HG02981 (cell line): Measurements from ENCODE around the gene ZNF778.

Source experiments
- ATAC-seq: cut with Tn5 transposase; IDR thresholded peaks from one replicate; pipeline ENCODE4 v1.9.1; 2021; ENCODE audit warnings: mild to moderate bottlenecking, moderate library complexity; ENCODE audit not compliant: unreplicated experiment

Gene ZNF778

DNA sequence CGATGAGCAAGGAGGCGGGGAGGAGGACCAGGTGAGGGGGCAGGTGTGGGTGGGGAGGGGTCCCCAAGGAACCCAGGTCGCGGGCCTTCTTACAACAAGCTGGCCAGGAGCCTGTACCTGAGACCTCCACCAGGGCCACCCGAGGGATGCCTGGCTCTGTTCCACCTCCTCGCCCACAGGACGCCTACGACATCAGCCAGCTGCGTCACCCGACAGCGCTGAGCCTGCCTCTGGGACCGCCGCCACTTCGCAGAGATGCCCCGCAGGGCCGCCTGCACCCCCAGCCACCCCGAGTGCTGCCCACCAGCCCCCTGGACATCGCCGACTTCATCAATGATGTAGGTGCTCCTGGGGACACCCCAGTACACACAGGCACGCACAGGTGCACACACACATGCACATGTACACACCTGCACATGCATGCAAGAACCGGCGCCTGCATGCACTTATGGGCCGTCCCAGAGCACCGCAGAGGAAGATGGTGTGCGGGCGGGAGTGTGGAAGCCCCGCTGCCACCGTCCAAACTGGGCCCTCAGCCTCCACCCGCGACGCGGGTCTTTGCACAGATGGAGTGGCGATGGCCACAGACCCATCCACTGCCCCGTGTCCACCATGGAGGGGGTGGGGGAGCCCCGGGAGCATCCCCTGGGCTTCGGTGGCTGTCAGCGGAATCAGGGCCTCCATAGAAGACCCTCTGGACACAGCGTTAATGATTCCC is 23.8 kb upstream of the ZNF778 start:
- ATAC-seq = no peak

DNA sequence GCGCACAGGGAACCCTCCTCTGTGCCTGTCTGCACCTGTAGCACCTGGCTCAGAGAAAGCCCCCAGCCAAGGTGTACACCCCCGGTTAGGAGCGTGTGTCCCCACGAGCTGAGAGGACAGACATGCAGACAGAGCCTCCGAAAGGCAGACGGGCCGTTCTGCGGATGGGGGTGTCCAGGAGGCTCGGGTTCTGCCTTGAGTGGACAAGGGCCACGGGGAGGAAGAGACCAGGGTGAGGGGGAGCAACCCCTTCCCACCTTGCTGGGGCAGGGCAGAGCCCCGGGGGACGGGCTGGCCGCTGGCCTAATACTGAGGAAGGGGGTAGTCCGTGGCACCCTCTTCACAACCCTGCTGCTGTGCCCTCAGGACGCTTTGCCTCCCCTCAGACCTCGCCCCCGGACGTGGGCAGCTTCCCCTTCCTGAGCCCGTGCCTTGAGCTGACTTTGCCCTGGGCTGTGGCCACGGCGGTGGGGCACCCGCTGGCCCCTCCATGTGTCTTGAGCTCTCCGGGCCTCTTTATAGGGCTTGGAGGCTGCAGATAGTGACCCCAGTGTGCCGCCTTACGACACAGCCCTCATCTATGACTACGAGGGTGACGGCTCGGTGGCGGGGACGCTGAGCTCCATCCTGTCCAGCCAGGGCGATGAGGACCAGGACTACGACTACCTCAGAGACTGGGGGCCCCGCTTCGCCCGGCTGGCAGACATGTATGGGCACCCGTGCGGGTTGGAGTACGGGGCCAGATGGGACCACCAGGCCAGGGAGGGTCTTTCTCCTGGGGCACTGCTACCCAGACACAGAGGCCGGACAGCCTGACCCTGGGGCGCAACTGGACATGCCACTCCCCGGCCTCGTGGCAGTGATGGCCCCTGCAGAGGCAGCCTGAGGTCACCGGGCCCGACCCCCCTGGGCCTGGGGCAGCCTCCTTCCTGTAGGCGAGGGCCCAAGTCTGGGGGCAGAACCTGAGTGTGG is 22.9 kb upstream of the ZNF778 start:
- ATAC-seq = no peak

DNA sequence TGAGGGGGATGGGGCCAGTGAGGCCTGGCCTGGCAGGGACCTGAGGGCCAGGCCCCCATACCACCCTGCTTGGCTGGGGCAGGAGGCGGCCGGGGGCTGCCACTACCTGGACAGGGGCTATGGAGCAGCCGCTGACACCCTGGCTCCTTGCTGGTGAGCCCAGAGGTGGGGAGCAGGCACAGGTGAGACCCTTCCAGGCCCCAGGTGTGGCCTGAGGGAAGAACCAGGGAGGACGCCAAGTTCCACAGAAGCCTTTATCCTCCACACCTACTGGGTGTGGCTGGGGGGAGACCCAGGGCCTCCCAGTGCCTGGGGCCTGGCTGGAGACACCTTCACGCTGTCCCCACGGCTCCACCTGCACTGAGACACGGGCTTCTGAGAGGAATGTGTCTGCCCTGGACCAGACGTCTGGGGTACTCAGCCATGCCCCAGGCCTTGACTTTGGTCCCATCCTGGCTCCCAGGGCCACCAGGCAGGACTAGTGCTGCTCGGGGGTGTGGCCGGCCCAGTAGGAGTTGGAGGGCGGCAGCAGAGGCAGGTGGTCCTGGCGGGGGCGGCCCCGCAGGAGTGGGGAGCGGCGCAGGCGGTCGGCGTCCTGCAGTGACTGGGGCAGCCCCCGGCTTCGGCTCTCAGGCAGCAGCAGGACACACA is 21.9 kb upstream of the ZNF778 start:
- ATAC-seq = no peak

DNA sequence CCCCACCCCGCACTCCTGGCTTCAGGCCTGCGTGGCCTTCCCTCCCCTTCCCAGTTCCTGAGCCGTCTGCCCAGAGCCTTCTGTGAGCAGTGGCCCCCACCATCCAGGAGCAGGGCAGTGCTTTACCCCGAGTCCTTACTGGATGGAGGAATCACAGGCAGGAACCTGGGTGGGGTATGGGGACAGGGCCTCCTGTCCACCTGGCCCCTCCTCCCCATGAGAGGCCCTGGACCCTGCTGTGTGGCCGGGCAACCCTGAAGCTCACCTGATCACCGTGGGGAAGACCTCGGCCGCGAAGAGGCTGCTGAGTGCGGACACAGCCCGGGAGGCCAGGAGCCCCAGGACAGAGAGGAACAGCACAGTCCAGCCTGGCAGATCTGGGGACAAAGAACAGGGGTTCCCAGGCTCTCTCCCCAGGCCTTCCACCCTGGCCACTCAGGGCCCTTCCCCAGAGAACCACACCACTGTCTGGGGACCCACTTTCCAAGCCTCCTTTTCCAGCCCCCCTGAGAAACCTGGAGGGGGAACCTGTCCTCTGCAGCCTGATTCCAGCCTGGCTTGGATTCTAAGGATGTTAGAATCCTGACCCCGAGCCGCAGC is 20.4 kb upstream of the ZNF778 start:
- ATAC-seq = no peak

DNA sequence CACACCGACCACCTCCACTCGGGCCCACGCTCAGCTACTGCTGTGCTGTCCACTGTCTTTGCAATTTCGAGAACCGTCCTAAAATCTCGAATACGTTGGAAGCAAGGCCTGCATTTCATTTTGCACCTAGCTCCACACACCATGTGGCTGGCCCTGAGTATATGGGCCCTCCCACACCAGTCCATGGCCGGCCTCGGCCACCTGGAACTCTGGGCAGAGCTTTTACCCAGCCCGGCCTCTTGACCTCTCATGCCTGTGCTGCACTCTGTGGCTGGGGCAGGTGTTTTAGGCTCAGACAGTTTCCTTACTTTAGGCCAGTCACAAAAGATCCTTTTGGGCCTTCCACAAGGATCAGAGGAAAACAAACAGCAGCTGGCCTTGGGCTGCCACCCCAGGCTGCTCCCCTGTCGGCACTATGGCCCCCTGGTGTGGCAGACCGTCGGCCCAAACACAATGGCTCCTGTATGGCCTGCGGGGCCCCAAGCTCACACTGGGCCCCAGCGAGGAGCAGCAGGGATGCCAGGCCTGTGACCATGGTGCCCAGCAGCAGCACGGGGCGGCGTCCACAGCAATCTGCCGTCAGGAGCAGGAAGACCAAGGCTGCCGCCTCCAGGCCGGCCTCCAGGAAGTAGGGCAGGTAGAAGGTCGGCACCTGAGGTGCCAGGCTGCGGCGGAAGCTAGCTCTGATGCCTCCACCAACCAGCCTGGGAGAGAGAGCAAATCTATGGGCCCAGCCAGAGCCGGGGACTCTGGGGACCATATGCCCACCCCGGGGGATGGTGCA is 19.7 kb upstream of the ZNF778 start:
- ATAC-seq = no peak

DNA sequence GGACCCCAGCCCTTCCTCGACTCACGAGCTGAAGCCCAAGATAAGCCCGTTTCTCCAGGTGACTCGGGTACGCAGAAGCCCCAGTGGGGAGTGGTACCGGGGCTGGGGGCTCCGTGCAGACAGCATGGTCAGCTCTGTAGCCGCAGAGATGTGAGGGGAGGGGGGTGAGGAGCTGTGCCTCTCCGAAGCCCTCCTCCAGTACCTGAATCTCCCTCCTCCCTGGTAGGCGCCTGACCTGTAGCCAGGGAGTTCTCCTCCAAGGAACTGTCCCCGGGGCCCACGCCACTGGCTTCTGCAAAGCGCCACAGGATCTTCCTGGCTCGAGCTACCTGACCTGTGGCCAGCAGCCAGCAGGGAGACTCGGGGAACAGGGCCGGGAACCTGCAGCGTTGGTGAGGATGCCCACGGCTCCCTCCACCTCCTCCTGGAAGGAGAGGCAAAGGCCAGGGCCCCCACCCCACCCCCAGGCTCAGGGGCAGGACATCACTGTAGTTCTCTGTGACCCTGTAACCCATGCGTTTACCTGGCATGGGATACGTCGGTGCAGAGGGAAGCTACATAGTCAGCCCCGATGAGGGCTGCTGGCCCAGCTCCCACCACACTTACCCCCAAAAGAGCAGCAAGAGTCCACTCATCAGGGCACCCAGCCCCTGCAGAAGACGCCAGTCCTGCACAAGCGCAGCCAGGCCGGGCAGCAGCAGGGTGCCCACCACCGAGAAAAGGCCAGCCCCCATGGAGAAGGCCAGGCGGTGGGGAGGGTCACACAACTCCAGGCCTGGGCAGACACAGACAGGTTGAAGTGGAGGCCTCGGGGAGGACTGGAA is 18.9 kb upstream of the ZNF778 start:
- ATAC-seq = no peak

DNA sequence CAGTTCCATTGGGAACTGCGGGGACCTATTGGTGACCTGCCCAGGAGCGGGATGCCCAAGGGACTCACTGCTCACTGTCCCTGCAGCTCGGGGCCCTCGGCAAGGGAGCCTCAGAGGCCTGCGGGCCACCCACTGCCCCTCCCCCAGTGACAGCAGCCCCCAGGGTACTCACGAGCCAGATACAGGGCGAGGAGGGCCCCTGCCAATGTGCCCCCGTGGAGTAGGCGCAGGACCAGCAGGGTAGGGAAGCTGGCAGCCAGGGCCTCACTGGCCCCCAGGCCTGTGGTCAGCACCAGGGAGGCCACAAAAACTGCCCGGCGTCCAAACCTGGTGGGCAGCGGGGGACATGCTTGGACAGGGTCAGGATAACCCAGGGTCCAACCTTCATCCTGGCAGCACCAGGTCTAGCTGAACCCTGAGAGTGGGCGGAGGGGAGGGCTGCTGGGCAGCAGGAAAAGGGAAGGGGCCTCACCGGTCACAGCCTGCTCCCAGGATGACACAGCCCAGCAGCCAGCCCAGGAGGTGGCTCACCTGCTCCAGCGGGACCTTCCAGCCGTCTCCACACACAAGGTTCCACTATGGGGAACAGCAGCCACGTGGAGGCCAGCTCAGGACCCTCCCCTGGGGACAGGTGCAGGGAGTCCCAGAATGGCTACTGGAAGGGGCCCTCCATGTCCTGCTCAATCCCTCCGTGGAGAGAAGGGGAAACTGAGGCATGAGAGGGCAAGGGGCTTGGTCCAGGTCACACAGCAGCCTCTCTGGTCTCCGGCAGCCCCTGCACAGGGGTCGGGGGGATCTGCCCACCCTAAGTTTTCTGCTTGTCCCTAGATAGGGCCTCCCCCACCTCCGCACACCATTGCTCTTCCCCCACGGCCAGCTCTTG is 18.0 kb upstream of the ZNF778 start:
- ATAC-seq = no peak

DNA sequence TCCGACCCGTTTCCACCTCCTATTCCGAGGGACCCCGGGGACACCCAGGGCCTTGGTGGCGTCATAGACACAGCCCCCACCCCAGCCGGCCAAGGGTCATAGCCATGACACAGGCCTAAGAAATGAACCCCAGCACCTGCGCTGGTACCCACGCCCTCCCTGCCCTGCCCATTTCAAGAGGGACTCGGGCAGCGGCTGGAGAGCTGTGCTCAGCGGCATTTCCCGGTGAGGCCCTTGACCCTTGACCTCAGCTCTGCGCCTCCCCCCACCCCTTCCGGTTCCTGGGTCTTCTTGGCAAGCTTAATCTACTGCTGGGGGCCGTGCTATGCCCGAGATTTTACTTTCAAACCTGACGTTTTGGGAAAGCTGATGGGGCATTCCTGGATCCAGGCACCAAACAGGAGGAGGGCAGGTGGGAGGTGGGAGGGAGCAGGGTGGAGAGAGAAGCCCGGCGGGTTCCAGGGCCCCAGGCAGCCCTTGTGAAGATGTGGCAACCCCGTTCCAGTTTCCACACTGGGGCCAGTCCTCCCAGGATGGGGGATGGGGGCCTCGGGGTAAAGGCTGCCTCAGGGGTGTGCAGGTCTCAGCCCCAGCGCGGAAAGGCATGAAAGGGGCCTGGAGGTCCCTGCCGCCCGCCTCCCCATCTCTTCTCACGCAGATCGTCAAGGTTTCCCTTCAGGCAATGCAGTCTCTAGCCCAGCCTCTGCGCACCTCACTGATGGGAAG is 17.2 kb upstream of the ZNF778 start, which contains the start of gene SLC22A31:
TSS of gene SLC22A31 (minus strand) at position 414 of the 726 bp plus-strand sequence. CDS start at position 378, 36 bp downstream.
- no peak for ATAC-seq

DNA sequence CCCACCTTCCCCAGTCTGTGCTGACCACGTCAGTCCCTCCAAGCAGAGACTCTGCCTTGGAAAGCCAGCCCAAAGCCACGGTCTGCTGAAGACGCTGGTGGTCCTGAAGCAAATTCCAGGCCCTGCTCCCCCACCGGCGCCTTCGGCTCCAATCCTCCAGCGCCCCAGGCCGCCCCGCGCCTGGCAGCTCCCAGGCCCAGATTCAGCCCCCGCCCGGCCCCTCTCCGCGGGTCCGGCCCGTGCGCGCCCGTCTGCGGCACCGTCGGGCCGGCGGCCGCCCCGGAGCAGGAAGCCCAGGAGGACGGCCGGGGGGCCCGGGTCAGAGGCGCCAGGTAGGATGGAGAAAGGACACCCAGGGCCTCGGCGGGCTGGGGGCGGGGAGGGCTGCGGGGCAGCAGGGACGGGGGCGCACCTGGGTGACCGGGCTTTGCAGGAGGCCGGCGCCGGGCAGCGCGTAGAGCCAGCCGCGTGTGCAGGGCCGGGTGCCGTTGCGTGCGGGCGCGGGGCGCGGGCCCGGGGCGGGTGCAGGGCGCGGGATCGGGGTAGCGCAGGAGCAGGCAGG is 16.6 kb upstream of the ZNF778 start:
- ATAC-seq = no peak

DNA sequence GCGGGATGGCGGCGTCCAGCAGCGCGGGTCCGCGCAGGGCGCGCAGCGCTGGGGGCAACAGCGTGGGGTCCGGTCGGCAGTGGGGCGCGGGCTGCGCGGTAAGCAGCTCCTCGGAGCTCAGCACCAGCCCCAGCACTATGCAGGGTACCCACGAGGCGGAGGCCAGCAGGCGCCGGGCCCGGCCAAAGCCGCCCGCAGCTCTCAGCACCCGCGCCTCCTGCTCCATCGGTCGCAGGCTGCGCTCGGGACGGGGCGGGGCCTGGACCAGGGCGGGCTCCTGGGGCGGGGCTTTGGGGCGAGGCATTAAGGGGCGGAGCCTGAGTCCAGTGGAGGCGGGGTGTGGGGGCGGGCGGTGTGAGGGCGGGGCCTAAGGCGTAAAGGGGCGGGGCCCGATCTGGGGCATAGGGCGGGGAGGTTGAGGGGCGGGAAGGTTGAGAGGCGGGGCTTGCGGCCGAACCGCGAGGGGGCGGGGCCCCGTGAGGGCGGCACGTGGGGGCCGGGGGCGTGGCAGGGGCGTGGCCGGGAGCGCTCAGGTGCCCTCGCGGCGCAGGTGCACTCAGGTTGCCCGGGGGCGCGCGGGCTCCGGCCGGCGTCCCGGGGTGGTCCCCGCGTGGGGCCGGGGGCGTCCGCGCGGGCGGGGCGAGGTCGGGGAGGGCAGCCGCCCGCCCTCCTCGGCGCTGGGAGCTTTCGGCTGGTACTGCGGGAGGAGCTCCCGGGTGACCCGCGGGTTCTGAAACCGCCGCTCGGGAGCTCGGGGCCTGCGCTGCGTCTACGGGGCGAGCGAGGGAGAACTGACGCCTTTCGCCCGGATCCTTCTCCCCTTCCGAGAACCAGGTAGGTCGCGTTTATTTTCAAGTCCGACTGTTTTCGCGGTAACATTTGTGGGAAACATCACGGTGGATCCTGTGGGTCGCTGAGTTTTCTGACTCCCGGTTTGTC is 15.8 kb upstream of the ZNF778 start:
- no peak for ATAC-seq

DNA sequence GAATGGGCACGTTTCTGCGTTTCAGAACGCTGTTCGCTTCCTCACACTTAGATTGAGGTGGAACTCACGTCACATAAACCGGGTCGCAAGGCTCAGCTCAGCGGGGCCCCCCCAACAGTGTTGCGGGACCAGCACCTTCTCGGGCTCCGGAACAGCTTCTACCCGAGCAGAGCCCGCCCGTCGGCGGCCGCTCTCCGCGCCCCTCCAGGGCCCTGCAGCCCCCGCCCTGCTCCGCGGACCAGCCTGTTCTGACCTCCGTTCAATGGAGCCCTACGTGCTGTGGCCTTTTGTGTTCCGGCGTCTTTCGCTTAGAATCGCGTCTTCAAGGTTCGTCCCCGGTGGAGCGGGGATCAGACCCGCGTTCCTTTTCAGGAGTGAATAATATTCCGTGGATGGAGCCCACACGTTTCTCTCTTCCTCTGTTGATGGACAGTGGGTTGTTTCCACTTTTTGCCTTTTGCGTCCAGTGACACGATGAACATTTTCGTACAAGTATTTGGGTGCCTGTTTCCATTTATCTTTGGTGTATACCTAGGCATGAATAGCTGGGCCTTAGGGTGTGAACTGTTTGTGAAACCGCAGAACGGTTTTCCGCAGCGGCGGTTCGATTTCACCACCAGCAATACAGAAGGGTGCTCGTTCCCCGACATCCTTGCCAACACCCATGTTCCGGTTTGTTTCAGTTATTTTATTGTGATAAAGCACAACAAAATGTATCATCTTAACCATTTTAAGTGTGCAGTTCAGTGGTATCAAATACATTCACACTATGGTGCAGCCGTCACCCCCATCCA is 14.9 kb upstream of the ZNF778 start:
- ATAC-seq = no peak

DNA sequence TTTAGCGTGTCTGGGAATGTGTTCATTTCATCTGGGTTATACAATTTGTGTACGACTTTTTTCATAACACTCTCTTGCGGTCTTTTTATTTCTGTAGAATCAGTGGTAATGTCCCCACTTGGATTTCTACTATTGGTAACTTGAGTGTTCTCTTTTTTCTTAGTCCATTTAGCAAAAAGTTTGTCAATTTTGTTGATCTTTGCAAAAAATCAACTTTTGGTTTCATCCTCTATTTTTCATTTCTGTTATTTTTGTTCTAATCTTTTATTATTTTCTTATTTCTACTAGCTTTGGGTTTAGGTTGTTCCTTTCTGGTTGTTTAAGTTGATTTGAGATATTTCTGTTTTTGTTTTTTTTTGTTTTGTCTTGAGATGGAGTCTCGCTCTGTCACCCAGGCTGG is 9.5 kb upstream of the ZNF778 start:
- ATAC-seq = no peak

DNA sequence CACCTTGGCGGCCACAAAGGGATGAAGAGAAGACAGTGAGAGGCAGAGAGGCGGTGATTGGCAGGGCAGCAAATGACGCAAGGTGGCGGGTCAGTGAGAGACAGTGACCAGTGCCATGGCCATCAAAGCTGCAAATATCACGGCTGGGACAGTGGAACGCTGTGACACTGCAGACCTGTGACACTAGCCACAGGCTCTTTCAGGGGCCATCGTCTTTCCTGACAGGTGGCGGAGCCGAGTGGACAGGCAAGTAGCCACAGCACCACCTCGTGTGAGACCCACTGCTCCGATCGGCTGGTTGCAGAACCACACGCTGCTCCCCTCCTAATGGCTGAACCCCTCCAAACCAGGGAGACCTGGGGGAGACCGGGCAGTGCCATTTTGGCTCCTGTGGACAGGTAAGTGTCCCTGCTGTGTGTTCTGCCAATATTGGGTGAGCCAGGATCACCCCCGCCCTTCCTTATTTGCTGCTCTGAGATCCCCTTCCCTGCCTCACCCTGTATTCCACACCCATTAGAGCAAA is 7.9 kb upstream of the ZNF778 start:
- no peak for ATAC-seq

DNA sequence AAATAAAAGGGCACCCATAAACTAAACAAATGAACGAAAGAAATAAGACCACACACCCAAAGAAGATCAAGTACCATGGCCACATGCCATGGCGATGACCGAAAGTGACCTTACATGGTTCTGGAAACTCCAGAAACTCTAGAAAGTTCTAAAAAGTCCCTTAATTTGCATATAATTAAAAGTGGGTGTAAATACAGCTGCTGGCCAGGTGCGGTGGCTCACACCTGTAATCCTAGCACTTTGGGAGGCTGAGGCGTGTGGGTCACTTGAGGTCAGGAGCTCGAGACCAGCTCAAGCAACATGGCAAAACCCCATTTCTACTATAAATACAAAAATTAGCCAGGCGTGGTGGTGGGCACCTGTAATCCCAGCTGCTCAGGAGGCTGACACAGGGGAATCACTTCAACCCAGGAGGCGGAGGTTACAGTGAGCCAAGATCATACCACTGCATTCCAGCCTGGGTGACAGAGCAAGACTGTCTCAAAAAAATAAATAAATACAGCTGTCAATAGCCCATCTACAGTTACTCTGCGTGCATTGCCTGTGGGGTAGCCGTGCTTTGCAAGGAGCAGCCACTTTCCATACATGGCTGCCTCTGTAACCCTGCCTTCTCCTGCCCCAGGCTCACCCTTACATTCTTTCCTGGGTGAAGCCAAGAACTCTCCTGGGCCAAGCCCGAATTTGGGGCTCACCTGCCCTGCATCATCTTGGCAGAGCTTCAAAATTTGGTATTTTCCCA is 7.2 kb upstream of the ZNF778 start:
- ATAC-seq = no peak
